ENCODE results near the gene ATP2B3.

The ATP2B3 gene

GRCh38 chrX:153614818-153615217, 97.4 kb downstream of the ATP2B3 start:
- no peaks in the 10 kb centered on the region for H3K36me3 ChIP-seq (ENCODE audit: control insufficient read depth in 4 of 4, insufficient read depth in 4 of 4, low read length in 3 of 4)
- no peak overlapping the region for H3K27ac ChIP-seq (ENCODE audit: insufficient read depth in 1 of 2, low read depth in 1 of 2, low read length in 2 of 2, poor library complexity in 1 of 2, severe bottlenecking in 2 of 2)
- no peak for DNase-seq
- POLR2A ChIA-PET: no interaction called here
- no peak overlapping the region for H3K4me3 ChIP-seq (ENCODE audit: control insufficient read depth in 1 of 7, extremely low read depth in 1 of 7, insufficient read depth in 4 of 7, low read depth in 2 of 7, low read length in 6 of 7)
- CTCF ChIA-PET: interaction anchor here (1.1 kb wide), 1 partner anchor 22 kb away, joined by 3 read pairs; no protein-coding TSS in a partner anchor
- WGBS (ENCODE audit: insufficient coverage): 88% methylated on average over 5 of the region's 6 CpGs
- H3K9me3 ChIP-seq (ENCODE audit: control extremely low read depth in 1 of 5, control insufficient read depth in 4 of 5, insufficient read depth in 2 of 5, low read depth in 1 of 5, low read length in 4 of 5): peaks cover 0 to 10% (median 0%) of the 10 kb centered on the region in 5 experiments
- H3K4me1 ChIP-seq (ENCODE audit: control extremely low read depth in 1 of 4, control insufficient read depth in 4 of 4, insufficient read depth in 4 of 4, low read length in 3 of 4): peaks cover 0 to 7% (median 0%) of the 10 kb centered on the region in 4 experiments
- H3K27me3 ChIP-seq (replicated peaks in 2 of 5; ENCODE audit: control insufficient read depth in 4 of 5, insufficient read depth in 5 of 5, low read length in 4 of 5): peaks cover 0 to 51% (median 8%) of the 10 kb centered on the region in 5 experiments

- Histone ChIP-seq H3K9me3 (ENCODE audit: control extremely low read depth in 1 of 5, control insufficient read depth in 4 of 5, insufficient read depth in 2 of 5, low read depth in 1 of 5, low read length in 4 of 5) (no peaks in the 10 kb centered on the region), H3K27ac (ENCODE audit: insufficient read depth in 1 of 2, low read depth in 1 of 2, low read length in 2 of 2, poor library complexity in 1 of 2, severe bottlenecking in 2 of 2) (no peak overlapping the region), H3K36me3 (ENCODE audit: control insufficient read depth in 4 of 4, insufficient read depth in 4 of 4, low read length in 3 of 4) (no peaks in the 10 kb centered on the region), H3K27me3 (replicated peaks in 2 of 5; ENCODE audit: control insufficient read depth in 4 of 5, insufficient read depth in 5 of 5, low read length in 4 of 5) (peaks cover 0 to 48% (median 8%) of the 10 kb centered on the region in 5 experiments), H3K4me3 (ENCODE audit: control insufficient read depth in 1 of 7, extremely low read depth in 1 of 7, insufficient read depth in 4 of 7, low read depth in 2 of 7, low read length in 6 of 7) (no peak overlapping the region), H3K4me1 (ENCODE audit: control extremely low read depth in 1 of 4, control insufficient read depth in 4 of 4, insufficient read depth in 4 of 4, low read length in 3 of 4) (no peaks in the 10 kb centered on the region)
- POLR2A ChIA-PET: no interaction called here
- WGBS (ENCODE audit: insufficient coverage): 100% methylated on average over 2 of the region's 5 CpGs
- CTCF ChIA-PET: no interaction called here
- no peak for DNase-seq
Measured at GRCh38 chrX:153620576-153620975, 103.1 kb downstream of the ATP2B3 start.

GRCh38 chrX:153621949-153622598, 104.6 kb downstream of the ATP2B3 start:
- Histone ChIP-seq H3K27ac (ENCODE audit: insufficient read depth in 1 of 2, low read depth in 1 of 2, low read length in 2 of 2, poor library complexity in 1 of 2, severe bottlenecking in 2 of 2) (no peak overlapping the region), H3K9me3 (ENCODE audit: control extremely low read depth in 1 of 5, control insufficient read depth in 4 of 5, insufficient read depth in 2 of 5, low read depth in 1 of 5, low read length in 4 of 5) (no peaks in the 10 kb centered on the region), H3K27me3 (replicated peaks in 2 of 5; ENCODE audit: control insufficient read depth in 4 of 5, insufficient read depth in 5 of 5, low read length in 4 of 5) (peaks cover 0 to 35% (median 2%) of the 10 kb centered on the region in 5 experiments), H3K4me3 (ENCODE audit: control insufficient read depth in 1 of 7, extremely low read depth in 1 of 7, insufficient read depth in 4 of 7, low read depth in 2 of 7, low read length in 6 of 7) (no peak overlapping the region), H3K36me3 (ENCODE audit: control insufficient read depth in 4 of 4, insufficient read depth in 4 of 4, low read length in 3 of 4) (no peaks in the 10 kb centered on the region), H3K4me1 (ENCODE audit: control extremely low read depth in 1 of 4, control insufficient read depth in 4 of 4, insufficient read depth in 4 of 4, low read length in 3 of 4) (no peaks in the 10 kb centered on the region)
- ChIA-PET POLR2A (no interaction called here), CTCF (interaction anchor here (2.6 to 2.9 kb wide), 2 partner anchors 10 to 14 kb away, joined by 6 to 11 read pairs; no protein-coding TSS in a partner anchor)
- DNase-seq: no peak
- WGBS (ENCODE audit: insufficient coverage): 94% methylated on average over 24 of the region's 27 CpGs

GRCh38 chrX:153622661-153623309, 105.3 kb downstream of the ATP2B3 start:
- Histone ChIP-seq H3K4me3 (ENCODE audit: control insufficient read depth in 1 of 7, extremely low read depth in 1 of 7, insufficient read depth in 4 of 7, low read depth in 2 of 7, low read length in 6 of 7) (no peak overlapping the region), H3K9me3 (ENCODE audit: control extremely low read depth in 1 of 5, control insufficient read depth in 4 of 5, insufficient read depth in 2 of 5, low read depth in 1 of 5, low read length in 4 of 5) (no peaks in the 10 kb centered on the region), H3K27me3 (replicated peaks in 2 of 5; ENCODE audit: control insufficient read depth in 4 of 5, insufficient read depth in 5 of 5, low read length in 4 of 5) (peaks cover 0 to 32% (median 2%) of the 10 kb centered on the region in 5 experiments), H3K36me3 (ENCODE audit: control insufficient read depth in 4 of 4, insufficient read depth in 4 of 4, low read length in 3 of 4) (no peaks in the 10 kb centered on the region), H3K4me1 (ENCODE audit: control extremely low read depth in 1 of 4, control insufficient read depth in 4 of 4, insufficient read depth in 4 of 4, low read length in 3 of 4) (peaks cover 0 to 6% (median 1%) of the 10 kb centered on the region in 4 experiments), H3K27ac (ENCODE audit: insufficient read depth in 1 of 2, low read depth in 1 of 2, low read length in 2 of 2, poor library complexity in 1 of 2, severe bottlenecking in 2 of 2) (no peak overlapping the region)
- 90% methylated on average over 16 of the region's 17 CpGs for WGBS (ENCODE audit: insufficient coverage)
- no peak for DNase-seq
- CTCF ChIA-PET: interaction anchor here (0.9 to 2.9 kb wide), 4 partner anchors 10 to 44 kb away, joined by 3 to 11 read pairs (median 4); no protein-coding TSS in a partner anchor
- POLR2A ChIA-PET: no interaction called here

GRCh38 chrX:153623310-153624029, 106.0 kb downstream of the ATP2B3 start:
- H3K36me3 ChIP-seq (ENCODE audit: control insufficient read depth in 4 of 4, insufficient read depth in 4 of 4, low read length in 3 of 4): no peaks in the 10 kb centered on the region
- H3K9me3 ChIP-seq (ENCODE audit: control extremely low read depth in 1 of 5, control insufficient read depth in 4 of 5, insufficient read depth in 2 of 5, low read depth in 1 of 5, low read length in 4 of 5): no peaks in the 10 kb centered on the region
- CTCF ChIA-PET: interaction anchor here (0.9 to 2.9 kb wide), 4 partner anchors 11 to 44 kb away, joined by 3 to 11 read pairs (median 4); no protein-coding TSS in a partner anchor
- DNase-seq: no peak
- H3K27me3 ChIP-seq (replicated peaks in 2 of 5; ENCODE audit: control insufficient read depth in 4 of 5, insufficient read depth in 5 of 5, low read length in 4 of 5): peaks cover 0 to 27% (median 0%) of the 10 kb centered on the region in 5 experiments
- WGBS (ENCODE audit: insufficient coverage): 84% methylated on average over 16 of the region's 16 CpGs
- H3K27ac ChIP-seq (ENCODE audit: insufficient read depth in 1 of 2, low read depth in 1 of 2, low read length in 2 of 2, poor library complexity in 1 of 2, severe bottlenecking in 2 of 2): no peak overlapping the region
- no peak overlapping the region for H3K4me3 ChIP-seq (ENCODE audit: control insufficient read depth in 1 of 7, extremely low read depth in 1 of 7, insufficient read depth in 4 of 7, low read depth in 2 of 7, low read length in 6 of 7)
- H3K4me1 ChIP-seq (ENCODE audit: control extremely low read depth in 1 of 4, control insufficient read depth in 4 of 4, insufficient read depth in 4 of 4, low read length in 3 of 4): peaks cover 0 to 10% (median 4%) of the 10 kb centered on the region in 4 experiments
- POLR2A ChIA-PET: no interaction called here

- no peak overlapping the region for H3K4me3 ChIP-seq (ENCODE audit: control insufficient read depth in 1 of 7, extremely low read depth in 1 of 7, insufficient read depth in 4 of 7, low read depth in 2 of 7, low read length in 6 of 7)
- no peak for DNase-seq
- H3K36me3 ChIP-seq (ENCODE audit: control insufficient read depth in 4 of 4, insufficient read depth in 4 of 4, low read length in 3 of 4): no peaks in the 10 kb centered on the region
- peaks cover 0 to 10% (median 4%) of the 10 kb centered on the region in 4 experiments for H3K4me1 ChIP-seq (ENCODE audit: control extremely low read depth in 1 of 4, control insufficient read depth in 4 of 4, insufficient read depth in 4 of 4, low read length in 3 of 4)
- H3K9me3 ChIP-seq (ENCODE audit: control extremely low read depth in 1 of 5, control insufficient read depth in 4 of 5, insufficient read depth in 2 of 5, low read depth in 1 of 5, low read length in 4 of 5): no peaks in the 10 kb centered on the region
- no peak overlapping the region for H3K27ac ChIP-seq (ENCODE audit: insufficient read depth in 1 of 2, low read depth in 1 of 2, low read length in 2 of 2, poor library complexity in 1 of 2, severe bottlenecking in 2 of 2)
- WGBS (ENCODE audit: insufficient coverage): 93% methylated on average over 13 of the region's 15 CpGs
- peaks cover 0 to 26% (median 0%) of the 10 kb centered on the region in 5 experiments for H3K27me3 ChIP-seq (replicated peaks in 2 of 5; ENCODE audit: control insufficient read depth in 4 of 5, insufficient read depth in 5 of 5, low read length in 4 of 5)
- CTCF ChIA-PET: interaction anchor here (1.1 to 2.9 kb wide), 2 partner anchors 11 to 12 kb away, joined by 6 to 11 read pairs; no protein-coding TSS in a partner anchor
- POLR2A ChIA-PET: no interaction called here
Measured at GRCh38 chrX:153624196-153625091, 107.0 kb downstream of the ATP2B3 start.
